DMS114 treated with DMSO at 0.1 percent for 48 hours (cell line): ENCODE measurements around the gene PSME3IP1.
"Not testable (repeated sequence)": the region's sequence is repeated elsewhere in the genome, so short reads cannot be mapped to it uniquely, and the experiment has no call there.

Experiments used
- DNase-seq: peaks from one replicate; lab custom pipeline; 2025; ENCODE audit not compliant: unreplicated experiment; lab: John Stamatoyannopoulos, UW

PSME3IP1 gene, protein sequence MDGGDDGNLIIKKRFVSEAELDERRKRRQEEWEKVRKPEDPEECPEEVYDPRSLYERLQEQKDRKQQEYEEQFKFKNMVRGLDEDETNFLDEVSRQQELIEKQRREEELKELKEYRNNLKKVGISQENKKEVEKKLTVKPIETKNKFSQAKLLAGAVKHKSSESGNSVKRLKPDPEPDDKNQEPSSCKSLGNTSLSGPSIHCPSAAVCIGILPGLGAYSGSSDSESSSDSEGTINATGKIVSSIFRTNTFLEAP

DNA sequence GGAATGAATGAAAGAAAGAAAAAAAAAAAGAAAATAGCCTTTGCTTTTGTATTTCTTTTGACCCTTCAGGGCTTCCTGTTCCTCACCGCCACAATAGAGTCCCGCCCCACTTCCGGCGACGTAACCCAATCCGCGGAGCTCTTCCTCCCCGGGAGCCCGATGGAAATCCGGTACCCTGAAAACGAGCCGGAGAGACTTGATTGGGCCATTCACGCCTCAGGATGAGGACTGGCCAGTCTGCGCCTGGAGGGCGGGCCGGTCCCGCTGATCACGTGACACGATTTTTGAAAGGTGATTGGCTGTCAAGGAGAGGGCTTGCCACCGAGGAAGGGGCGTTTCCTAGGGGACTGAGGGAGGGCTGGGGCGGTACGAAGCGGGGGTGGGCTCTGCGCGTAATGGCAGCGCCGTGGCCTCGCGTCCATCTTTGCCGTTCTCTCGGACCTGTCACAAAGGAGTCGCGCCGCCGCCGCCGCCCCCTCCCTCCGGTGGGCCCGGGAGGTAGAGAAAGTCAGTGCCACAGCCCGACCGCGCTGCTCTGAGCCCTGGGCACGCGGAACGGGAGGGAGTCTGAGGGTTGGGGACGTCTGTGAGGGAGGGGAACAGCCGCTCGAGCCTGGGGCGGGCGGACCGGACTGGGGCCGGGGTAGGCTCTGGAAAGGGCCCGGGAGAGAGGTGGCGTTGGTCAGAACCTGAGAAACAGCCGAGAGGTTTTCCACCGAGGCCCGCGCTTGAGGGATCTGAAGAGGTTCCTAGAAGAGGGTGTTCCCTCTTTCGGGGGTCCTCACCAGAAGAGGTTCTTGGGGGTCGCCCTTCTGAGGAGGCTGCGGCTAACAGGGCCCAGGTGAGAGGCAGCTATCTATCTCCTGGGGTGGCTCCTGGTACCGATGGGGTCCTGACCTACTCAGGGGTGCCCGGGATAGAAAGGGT lies at the start of gene PSME3IP1, which contains the start of gene RSPRY1:
PSME3IP1 (minus strand) TSS at position 95 of the 927 bp plus-strand sequence. CDS start 12,185 bp downstream, outside the sequence.
RSPRY1 (plus strand) TSS at position 385 of the 927 bp plus-strand sequence. CDS start 18,330 bp downstream, outside the sequence.
- peak; percentile 99 for DNase-seq

DNA sequence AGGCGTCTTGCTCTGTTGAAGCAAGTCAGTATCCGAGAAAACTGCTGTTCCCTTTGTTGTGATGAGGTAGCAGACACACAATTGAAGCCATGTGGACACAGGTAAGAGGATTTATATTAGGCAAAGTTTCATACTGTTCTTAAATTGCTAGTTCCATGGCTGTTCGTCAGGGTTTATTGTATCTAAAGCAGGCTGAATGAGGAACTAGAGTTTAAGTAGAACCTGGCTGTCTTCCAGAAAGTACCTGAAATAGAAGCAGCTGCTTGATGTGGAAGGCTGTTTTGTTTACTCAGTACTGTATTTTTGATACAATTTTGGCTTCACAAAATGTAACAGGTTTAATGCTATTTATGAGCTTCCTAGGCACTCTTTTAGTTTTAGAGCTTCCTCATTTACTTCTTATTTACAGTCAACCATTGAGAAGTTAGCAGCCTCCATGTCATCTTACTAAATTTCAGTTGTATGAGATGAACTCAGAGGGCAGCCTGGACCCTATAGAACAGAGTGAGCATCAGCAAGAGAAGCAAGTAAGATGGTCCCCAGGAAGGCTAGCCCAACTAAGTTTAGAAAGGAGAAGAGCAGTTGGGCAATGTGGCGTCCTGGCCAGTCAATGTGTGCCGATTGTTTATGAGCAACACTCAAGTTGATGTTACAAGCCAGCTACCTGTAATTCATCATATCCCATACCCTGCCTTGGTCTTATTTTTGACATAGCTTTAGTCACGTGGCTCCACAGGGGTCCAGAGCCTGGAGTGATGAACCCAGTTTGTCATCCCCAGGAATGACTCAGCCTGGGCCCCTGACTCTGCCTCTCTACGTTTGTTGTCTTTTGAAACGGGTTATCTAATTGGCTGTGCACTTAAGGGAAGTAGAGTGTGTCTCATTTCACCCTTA lies 49.5 kb upstream of the PSME3IP1 start:
- no peak for DNase-seq

DNA sequence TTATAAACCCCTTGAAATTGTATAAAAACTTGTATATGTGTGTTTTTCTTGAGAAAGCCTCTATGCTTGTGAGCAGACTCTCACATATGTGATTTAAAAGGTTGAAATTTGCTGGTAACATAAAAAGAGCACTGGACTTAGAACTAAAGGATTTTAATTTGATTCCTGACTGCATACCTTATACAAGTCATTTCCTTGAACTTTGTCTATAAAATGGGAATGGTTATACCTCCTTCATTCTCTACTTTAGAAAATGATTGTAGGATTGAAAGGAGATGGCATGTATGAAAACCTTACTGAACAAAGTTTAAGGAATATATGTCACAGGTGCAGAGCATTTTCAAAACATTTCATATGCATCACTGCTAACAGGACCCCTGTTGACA lies 48.9 kb upstream of the PSME3IP1 start:
- DNase-seq: no peak

DNA sequence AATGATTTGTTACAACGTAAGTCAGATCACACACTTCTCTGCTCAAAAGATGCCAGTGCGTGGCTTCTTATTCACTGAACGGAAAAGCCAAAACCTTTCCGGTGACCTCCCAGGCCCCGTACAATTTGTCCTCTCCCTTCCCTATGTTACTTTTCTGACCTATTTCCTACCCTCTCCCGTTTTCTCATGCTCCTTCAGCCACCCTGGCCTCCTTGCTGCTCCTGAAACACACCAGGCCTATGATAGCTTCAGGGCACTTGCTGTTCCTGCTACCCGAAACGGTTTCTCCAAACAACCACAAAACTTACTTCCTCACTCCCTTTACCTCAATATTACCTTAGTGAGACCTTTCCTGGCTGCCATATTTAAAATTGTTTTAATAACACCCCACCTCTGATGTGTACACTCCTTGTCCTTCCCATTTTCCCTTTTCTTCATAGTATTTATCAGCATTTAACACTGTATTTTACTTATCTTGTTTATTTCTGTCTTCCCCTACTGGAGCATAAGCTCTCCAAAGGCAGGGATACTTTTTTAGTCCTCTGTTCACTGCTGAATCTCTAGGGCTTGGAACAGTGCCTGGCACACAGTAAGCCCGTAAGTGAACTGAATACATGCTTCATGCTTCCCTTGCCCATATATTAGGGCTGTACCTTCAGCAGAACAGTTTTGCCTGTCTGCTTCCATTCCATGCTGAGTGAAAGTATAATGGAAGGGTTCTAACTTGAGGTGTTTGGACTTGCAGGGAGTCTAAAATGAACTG lies 48.3 kb upstream of the PSME3IP1 start:
- DNase-seq: no peak

DNA sequence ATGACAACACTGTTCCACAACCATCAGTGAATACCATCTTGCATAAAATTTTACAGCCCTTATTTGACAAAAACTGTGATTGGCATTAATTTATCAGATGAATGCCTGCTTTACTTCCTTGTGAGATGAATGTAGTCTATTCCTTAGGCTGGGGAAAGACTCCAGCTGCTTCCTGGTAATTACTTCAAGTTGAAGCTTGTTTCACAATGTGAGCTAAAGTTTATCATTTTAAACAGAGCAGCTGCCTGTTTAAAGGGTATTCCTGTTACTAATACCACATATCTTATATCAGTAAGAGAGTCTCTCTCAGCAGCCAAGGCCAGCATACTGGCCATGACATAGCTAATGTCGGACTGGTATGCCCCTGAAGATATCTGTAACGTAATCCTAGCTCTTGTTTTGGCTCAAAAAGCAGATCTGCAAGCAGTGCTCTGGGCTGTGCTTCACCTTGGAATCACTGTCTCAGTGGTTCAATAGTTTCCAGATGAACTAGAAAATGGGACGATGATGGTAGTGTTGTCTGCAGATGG lies 46.0 kb upstream of the PSME3IP1 start:
- no peak for DNase-seq

DNA sequence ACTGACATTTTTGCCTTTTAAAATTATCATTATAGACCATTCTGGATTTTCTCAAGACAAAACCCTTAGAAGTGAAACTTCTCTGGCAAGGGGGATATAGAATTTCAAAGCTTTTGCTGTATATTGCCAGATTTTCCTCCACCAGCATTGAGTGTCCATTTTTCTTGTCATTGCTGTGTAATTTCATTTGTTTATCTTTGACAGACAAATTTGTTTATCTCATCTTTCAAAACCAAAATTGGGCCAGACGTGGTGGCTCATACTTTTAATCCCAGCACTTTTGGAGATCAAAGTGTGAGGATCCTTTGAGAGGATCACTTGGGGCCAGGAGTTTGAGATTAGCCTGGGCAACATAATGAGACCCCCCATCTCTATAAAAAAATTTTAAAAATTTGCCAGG lies 43.2 kb upstream of the PSME3IP1 start:
- DNase-seq: no peak

DNA sequence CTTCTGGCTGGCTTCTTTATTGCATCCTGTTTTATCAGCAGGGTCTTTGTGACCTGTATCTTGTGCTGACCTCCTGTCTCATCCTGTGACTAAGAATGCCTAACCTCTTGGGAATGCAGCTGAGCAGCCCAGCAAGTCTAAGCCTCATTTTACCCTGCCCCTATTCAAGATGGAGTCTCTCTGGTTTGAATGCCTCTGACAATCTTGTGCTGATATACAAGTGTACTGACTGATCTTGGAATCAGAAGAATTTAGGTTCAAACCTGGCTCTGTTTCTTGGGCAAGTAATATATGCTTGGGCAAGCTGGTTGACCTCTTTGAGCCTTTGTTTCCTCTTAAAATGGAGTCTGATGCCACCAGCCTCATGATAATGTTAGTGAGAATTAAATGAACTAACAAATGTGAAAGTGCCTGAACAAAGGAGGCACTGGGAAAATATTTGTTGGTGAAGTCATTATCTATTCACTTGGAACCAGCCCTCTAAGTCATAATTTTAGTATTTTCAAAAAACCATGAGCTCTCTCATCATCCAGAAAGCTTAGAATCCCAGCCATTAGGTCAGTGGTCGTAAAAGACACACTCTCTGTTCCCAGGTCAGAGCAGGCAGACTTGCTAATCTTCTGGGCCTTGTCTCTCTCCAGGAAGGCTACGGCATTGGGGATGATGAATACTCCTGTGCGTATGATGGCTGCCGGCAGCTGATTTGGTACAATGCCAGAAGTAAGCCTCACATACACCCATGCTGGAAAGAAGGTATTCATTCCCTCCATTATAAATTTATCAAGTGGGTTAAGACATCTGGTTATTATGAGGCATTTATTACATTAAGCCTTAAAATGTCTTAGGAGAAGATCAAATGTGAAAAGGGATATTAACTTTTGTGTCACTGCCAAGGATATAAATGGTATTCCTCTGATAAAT lies 41.1 kb upstream of the PSME3IP1 start:
- DNase-seq: no peak

DNA sequence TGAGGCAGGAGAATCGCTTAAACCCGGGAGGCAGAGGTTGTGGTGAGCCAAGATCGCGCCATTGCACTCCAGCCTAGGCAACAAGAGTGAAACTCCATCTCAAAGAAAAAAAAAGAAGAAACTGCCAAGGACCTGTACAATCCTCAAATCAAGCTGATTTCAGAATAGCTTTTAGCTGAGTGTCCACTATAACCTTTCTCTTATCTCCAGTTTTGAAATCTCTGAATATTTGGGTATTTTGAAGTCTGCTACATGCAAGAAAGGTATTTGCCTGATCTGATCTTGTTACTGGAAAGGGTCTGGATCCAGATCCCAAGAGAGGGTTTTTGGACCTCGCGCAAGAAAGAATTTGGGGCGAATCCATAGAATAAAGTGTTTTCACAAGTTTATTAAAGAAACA lies 40.1 kb upstream of the PSME3IP1 start:
- no peak for DNase-seq

DNA sequence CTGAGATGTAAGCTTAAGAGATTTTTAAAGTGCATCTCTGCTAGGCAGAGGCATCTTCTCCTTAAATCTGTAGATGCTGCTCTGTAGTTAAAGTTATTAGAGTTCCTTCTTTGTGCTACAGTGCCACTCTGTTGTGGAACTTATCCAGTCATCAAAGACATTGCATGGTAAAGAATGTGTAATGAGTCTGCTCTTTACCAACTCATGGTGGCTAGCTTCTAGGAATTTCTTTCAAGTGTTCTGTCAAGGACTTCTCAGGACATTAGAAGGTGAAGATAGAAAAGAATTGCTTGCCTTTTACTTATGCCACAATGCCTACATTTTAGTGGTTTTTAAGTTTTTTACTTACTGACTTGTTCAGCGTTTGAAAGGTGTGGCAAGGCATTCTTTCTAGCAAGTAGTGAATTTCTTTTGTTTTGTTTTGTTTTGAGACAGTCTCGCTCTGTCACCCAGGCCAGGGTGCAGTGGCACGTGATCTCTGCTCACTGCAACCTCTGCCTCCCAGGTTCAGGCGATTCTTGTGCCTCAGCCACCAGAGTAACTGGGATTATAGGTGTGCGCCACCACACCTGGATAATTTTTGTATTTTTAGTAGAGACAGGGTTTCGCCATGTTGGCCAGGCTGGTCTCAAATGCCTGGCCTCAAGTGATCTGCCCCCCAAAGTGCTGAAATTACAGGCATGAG lies 39.0 kb upstream of the PSME3IP1 start:
- no peak for DNase-seq

DNA sequence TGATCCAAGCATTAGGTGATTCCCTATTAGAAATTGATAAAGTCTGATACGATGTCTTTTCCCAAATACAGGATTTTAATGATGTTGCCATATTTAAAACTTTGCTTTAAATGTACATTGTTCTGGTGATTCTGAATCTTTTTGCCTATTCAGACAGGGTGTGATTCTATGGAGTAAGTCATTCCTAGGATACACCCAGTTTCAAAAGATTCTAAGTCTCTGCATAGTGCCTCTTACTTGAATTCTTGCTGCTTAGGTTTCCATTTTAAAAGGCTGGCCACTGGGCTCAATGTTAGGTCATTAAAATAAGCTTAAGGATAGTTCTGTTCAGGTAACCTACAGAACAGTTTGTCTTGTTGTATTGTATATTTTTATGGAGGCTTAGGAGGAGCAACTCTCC lies 37.2 kb upstream of the PSME3IP1 start:
- no peak for DNase-seq

DNA sequence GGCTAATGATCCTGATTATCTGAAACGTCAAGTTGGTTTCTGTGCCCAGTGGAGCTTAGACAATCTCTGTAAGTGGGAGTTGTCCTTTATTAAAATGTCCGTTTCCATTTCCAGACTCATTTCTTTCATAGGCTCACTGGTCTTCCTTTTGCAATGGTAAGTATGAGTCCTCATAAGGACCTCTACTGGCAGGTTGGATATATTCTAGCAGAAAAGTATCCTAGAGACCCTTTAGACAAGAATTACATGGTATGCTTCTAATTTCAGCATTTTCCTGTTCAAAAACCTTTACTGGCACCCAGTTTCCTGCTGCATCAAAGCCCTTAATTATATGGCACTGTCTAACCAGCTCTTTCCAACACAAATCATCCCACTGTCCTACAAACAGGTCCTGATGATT lies 31.1 kb upstream of the PSME3IP1 start:
- DNase-seq: no peak

DNA sequence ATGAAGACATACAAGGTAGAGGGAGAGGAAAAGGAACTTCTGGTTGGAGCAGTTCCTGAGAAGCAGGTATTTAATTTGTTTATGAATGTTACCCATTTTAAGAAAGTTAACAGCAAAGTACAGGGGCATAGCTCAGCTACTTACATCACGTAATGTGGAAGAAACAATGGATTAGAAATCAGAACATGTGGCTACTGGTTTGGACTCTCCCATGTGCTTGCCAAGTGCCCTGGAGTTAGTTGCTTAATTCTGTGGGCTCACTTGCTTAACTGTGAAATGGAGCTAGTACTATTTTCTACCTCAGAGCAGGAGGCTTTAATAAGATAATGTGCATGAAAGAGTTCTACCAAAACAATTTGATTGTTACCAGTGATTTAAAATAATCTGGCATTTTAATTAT lies 27.6 kb upstream of the PSME3IP1 start:
- DNase-seq: no peak

DNA sequence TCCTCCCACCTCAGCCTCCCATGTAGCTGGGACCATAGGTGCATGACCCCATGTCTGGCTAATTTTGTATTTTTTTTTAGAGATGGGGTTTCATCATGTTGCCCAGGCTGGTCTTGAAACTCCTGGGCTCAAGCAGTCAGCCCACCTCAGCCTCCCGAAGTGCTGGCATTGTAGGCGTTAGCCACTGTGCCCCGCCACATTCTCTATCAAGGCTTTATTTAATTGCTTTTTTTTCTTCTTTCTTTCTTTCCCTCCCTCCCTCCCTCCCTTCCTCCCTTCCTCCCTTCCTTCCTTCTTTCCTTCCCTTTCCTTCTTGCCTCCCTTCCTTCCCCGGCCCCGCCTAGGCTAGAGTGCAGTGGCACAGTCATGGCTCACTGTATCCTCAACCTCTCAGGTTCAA lies 23.9 kb upstream of the PSME3IP1 start:
- DNase-seq: no peak

DNA sequence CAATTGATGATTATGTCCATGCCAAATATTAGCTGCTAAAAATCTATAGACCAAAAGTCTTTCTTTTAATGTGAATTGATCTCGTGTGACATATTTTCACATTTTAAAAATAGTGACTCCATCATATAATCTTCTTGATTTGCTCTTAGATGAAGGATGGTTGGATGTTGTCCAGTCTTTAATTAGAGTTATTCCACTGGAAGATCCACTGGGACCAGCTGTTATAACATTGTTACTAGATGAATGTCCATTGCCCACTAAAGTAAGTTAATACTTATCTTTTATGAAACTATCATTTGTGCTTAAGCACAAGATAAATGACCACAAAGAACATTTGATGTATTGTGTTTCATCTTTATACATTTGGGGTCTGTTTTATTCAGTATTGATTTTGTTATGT lies 23.1 kb upstream of the PSME3IP1 start:
- DNase-seq: no peak

DNA sequence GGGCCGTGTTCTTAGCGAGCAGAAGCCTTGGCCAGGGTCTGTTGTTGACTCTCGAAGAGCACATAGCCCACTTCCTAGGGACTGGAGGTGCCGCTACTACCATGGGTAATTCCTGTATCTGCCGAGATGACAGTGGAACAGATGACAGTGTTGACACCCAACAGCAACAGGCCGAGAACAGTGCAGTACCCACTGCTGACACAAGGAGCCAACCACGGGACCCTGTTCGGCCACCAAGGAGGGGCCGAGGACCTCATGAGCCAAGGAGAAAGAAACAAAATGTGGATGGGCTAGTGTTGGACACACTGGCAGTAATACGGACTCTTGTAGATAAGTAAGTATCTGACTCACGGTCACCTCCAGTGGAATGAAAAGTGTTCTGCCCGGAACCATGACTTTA lies 18.8 kb upstream of the PSME3IP1 start:
- no peak for DNase-seq

DNA sequence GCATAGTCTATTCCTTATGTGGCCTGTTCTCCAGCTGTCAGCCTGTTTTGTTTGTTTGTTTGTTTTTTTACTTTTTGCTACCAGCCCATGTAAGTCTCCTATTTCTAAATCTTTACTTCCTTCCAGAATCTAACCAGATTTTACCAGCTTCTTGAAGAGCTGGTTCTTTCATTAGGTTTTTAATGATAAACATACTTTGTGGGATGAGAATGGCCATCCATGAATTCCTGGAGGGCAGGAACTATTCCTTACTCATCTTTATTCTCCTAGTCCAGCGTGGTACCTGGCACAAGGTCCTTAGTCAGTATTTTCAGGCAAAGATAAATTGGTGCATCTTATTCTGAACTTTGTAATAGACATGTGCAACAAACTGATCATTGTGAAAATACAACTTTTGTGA lies 17.6 kb upstream of the PSME3IP1 start:
- DNase-seq: no peak

DNA sequence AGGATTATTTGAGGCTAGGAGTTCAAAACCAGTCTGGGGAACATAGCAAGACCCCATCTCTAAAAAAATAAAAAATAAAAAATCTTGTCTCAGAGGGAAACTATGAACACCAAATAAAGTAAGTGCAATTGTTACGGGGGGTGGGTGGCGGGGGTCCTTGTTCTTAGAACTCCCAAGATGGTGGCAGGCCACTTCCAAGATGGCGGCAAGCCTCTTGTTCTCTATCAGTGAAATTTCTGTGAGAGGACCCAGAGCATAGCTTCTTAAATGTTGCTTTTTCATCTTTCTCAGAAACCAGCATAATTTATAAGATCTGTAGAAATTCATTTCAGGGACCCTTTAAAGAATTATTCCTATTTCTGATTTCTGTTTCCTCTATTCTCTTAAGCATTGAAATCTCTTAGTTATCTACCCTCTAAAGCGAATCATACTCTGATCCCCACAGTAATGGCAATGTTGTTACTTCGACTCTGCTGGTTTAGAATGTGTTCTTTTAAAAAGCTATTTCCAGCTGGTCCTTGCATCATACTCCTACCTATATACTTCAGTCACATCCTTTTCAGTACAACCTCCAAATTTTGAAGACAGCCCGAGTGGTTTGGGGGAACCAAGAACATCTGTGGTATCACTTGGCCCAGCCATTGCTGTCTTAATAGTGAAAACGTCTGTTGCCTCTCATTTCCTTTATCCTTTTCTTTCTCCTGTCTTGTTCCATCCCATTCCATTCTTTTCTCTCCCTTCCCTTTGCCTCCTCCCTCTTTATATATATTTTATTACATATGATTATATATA lies 16.5 kb upstream of the PSME3IP1 start:
- no peak for DNase-seq

DNA sequence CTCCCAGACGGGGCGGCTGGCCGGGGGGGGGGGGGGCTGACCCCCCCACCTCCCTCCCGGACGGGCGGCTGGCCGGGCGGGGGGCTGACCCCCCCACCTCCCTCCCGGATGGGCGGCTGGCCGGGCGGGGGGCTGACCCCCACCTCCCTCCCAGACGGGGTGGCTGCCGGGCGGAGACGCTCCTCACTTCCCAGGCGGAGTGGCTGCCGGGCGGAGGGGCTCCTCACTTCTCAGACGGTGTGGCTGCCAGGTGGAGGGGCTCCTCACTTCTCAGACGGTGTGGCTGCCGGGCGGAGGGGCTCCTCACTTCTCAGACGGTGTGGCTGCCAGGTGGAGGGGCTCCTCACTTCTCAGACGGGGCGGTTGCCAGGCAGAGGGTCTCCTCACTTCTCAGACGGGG lies 15.1 kb upstream of the PSME3IP1 start:
- not testable (repeated sequence) for DNase-seq
